Keratinocyte (primary cell): ENCODE results near the gene MGAT5B. TPM values are rescaled to one million over a fixed set of nuclear protein-coding genes. Genes with fewer than 3 reads are reported as not detected.

Source experiments
- DNase-seq: peaks from one replicate; pipeline ENCODE4 v3.0.0-alpha.2; 2011; ENCODE audit warnings: low read depth, missing footprints, low spot score
- FAIRE-seq: peaks from 2 replicates; lab custom pipeline; 2011; peaks lifted over from hg19 to GRCh38; lab: Jason Lieb, UNC
- H2AFZ ChIP-seq: 2 replicates; pipeline ENCODE4 v1.6.0; 2012; ENCODE audit warnings: low read length, control low read depth, inconsistent platforms; ENCODE audit not compliant: control insufficient read depth
- H3K27ac ChIP-seq: 2 replicates; pipeline ENCODE4 v1.5.1; 2011; ENCODE audit warnings: low read length; ENCODE audit not compliant: control insufficient read depth, insufficient read depth
- H3K27me3 ChIP-seq: 3 replicates; pipeline ENCODE4 v1.6.0; 2011; ENCODE audit warnings: low read length; ENCODE audit not compliant: control insufficient read depth, insufficient read depth; ENCODE audit errors: extremely low read depth
- H3K36me3 ChIP-seq, 2 experiments: 2 replicates in 1 of 2; 3 replicates in 1 of 2; pipeline ENCODE4 v1.5.1; 2011; ENCODE audit warnings: low read length in 2 of 2, mild to moderate bottlenecking in 1 of 2; ENCODE audit not compliant: control insufficient read depth in 2 of 2, insufficient read depth in 2 of 2; ENCODE audit errors: extremely low read depth in 1 of 2
- H3K4me1 ChIP-seq: 3 replicates; pipeline ENCODE4 v1.5.1; 2011; ENCODE audit warnings: low read length; ENCODE audit not compliant: control insufficient read depth, insufficient read depth; ENCODE audit errors: extremely low read depth
- H3K4me2 ChIP-seq: 3 replicates; pipeline ENCODE4 v1.6.0; 2011; ENCODE audit warnings: low read depth, low read length; ENCODE audit not compliant: control insufficient read depth, insufficient read depth; ENCODE audit errors: extremely low read depth
- H3K4me3 ChIP-seq, 3 experiments: fragments of 200-600 bp in 1 of 3; sonication (generic) in 1 of 3; 2 replicates in 2 of 3; 3 replicates in 1 of 3; pipeline ENCODE4 v1.5.1; 2011 to 2016; ENCODE audit warnings: low read length in 3 of 3, mild to moderate bottlenecking in 3 of 3, control low read depth in 2 of 3, inconsistent platforms in 1 of 3, low read depth in 1 of 3, mixed read lengths in 1 of 3, mixed run types in 1 of 3, moderate library complexity in 1 of 3; ENCODE audit not compliant: control insufficient read depth in 2 of 3, insufficient read depth in 2 of 3; ENCODE audit errors: extremely low read depth in 1 of 3
- H3K79me2 ChIP-seq: 2 replicates; pipeline ENCODE4 v1.6.0; 2012; ENCODE audit warnings: low read length; ENCODE audit not compliant: control insufficient read depth, insufficient read depth
- H3K9ac ChIP-seq: 3 replicates; pipeline ENCODE4 v1.6.0; 2011; ENCODE audit warnings: low read length; ENCODE audit not compliant: control insufficient read depth, insufficient read depth; ENCODE audit errors: extremely low read depth
- H3K9me1 ChIP-seq: 3 replicates; pipeline ENCODE4 v1.6.0; 2011; ENCODE audit warnings: low read length; ENCODE audit not compliant: control insufficient read depth, insufficient read depth; ENCODE audit errors: extremely low read depth
- H3K9me3 ChIP-seq: 2 replicates; pipeline ENCODE4 v1.5.1; 2012; ENCODE audit warnings: low read depth, low read length; ENCODE audit not compliant: control insufficient read depth
- H4K20me1 ChIP-seq: 3 replicates; pipeline ENCODE4 v1.6.0; 2011; ENCODE audit warnings: low read length; ENCODE audit not compliant: control insufficient read depth, insufficient read depth; ENCODE audit errors: extremely low read depth
- CTCF ChIP-seq, 3 experiments: IDR thresholded peaks in 1 of 3; conservative IDR thresholded peaks in 1 of 3; optimal IDR thresholded peaks in 1 of 3; 2 replicates in 2 of 3; 3 replicates in 1 of 3; pipeline versions ENCODE3 to v1.5.1; 2011; ENCODE audit warnings: low read length in 3 of 3, mild to moderate bottlenecking in 3 of 3, moderate library complexity in 2 of 3, control low read depth in 1 of 3, inconsistent platforms in 1 of 3; ENCODE audit not compliant: insufficient read depth in 2 of 3; ENCODE audit errors: extremely low read depth in 1 of 3
- EZH2 ChIP-seq: IDR thresholded peaks from one replicate; pipeline ENCODE4 v1.6.1; 2012; ENCODE audit warnings: inconsistent platforms, mild to moderate bottlenecking, low read length, moderate library complexity
- dilution Hi-C: fragments of 300-500 bp; cut with MboI; formaldehyde crosslinking; loops from one replicate; pipeline ENCODE4 v1.7.0; 2020; ENCODE audit warnings: low sequenced_read_pairs; ENCODE audit not compliant: extremely low pct_ligation_motif_present
- polyA plus RNA-seq, 5 experiments: library from polyadenylated mRNA; depleted of rRNA in 3 of 5; stranded (reverse) in 3 of 5; stranded (forward) in 1 of 5; unstranded in 1 of 5; fragments of >200 nt; gene quantifications; 1 replicate in 1 of 5; 2 replicates in 3 of 5; 3 replicates in 1 of 5; pipeline versions ENCODE4 v1.2.1 to v1.2.3, GENCODE V29; 2011 to 2012; ENCODE audit warnings: missing spikeins in 2 of 5, low read depth in 1 of 5, low replicate concordance in 1 of 5

MGAT5B gene
- polyA plus RNA-seq, 1 donor (not counting 4 experiments of a cell fraction or from before 2014, with no cell fraction given): 0.29 TPM

- H3K9me3 ChIP-seq: no peaks in the 10 kb centered on the region
- H3K4me1 ChIP-seq: no peaks in the 10 kb centered on the region
- H3K9me1 ChIP-seq: no peaks in the 10 kb centered on the region
- no peaks in the 10 kb centered on the region for H4K20me1 ChIP-seq
- H3K79me2 ChIP-seq: no peaks in the 10 kb centered on the region
- no peak overlapping the region for H2AFZ ChIP-seq
- H3K4me3 ChIP-seq: no peak overlapping the region
- no peak overlapping the region for H3K4me2 ChIP-seq
- DNase-seq (no peak), FAIRE-seq (no peak)
- H3K36me3 ChIP-seq: no peaks in the 10 kb centered on the region
- no peak overlapping the region for H3K27ac ChIP-seq
- dilution Hi-C loops: no loop called here
- TF ChIP-seq EZH2 (no peak), CTCF (optimal IDR thresholded peaks at IDR 0.05 in 1 of 3, IDR thresholded peaks at IDR 0.05 in 1 of 3, conservative IDR thresholded peaks at IDR 0.05 in 1 of 3; ENCODE audit: extremely low read depth in 1 of 3, insufficient read depth in 2 of 3, low read length in 3 of 3) (no peak)
- peaks cover 12% of the 10 kb centered on the region for H3K27me3 ChIP-seq
- no peak overlapping the region for H3K9ac ChIP-seq
Measured at GRCh38 chr17:76901542-76902197, 33.5 kb downstream of the MGAT5B start.

- Histone ChIP-seq H3K9ac (no peak overlapping the region), H3K4me3 (no peak overlapping the region), H3K36me3 (no peaks in the 10 kb centered on the region), H3K4me2 (no peak overlapping the region), H3K27ac (no peak overlapping the region), H3K79me2 (no peaks in the 10 kb centered on the region), H3K9me3 (no peaks in the 10 kb centered on the region), H3K27me3 (peaks cover 12% of the 10 kb centered on the region), H2AFZ (no peak overlapping the region), H3K4me1 (no peaks in the 10 kb centered on the region), H4K20me1 (no peaks in the 10 kb centered on the region), H3K9me1 (no peaks in the 10 kb centered on the region)
- dilution Hi-C loops: no loop called here
- DNase-seq: no peak
- FAIRE-seq: no peak
- TF ChIP-seq EZH2 (no peak), CTCF (optimal IDR thresholded peaks at IDR 0.05 in 1 of 3, IDR thresholded peaks at IDR 0.05 in 1 of 3, conservative IDR thresholded peaks at IDR 0.05 in 1 of 3; ENCODE audit: extremely low read depth in 1 of 3, insufficient read depth in 2 of 3, low read length in 3 of 3) (no peak)
Measured at GRCh38 chr17:76902476-76902875, 34.3 kb downstream of the MGAT5B start.
